IMR-90 (cell line): Measurements from ENCODE around the gene HOXD3. TPM values are rescaled to one million over a fixed set of nuclear protein-coding genes. Genes with fewer than 3 reads are reported as not detected.
A peak's percentile ranks its signal among the peaks of the same experiment; 100 is the strongest.

ENCODE experiments used
- ATAC-seq: fragments of 200-7000 bp; cut with Tn5 transposase; 2 replicates; pipeline ENCODE4 v1.9.1; 2020; ENCODE audit warnings: low read depth, mild to moderate bottlenecking, moderate library complexity
- BruUV-seq: library from RNA; stranded (reverse); fragments of 400-500 nt; replicated peaks from 2 replicates; lab custom pipeline; 2021; lab: Mats Ljungman, UMichigan
- CTCF ChIA-PET: fragments of 300-600 bp; formaldehyde crosslinking; extraction: SDS; loops from one replicate; lab custom pipeline; 2021; ENCODE audit warnings: antibody characterized with exemption; lab: Yijun Ruan, JAX
- POLR2A ChIA-PET: fragments of 300-600 bp; sonication (Branson Sonifier 250); formaldehyde crosslinking; loops from one replicate; lab custom pipeline; 2022; ENCODE audit warnings: antibody characterized with exemption; ENCODE audit not compliant: unreplicated experiment; lab: Charles Lee
- DNase-seq: peaks from one replicate; pipeline ENCODE4 v3.0.0; 2013
- H2AFZ ChIP-seq: replicated peaks from 2 replicates; pipeline ENCODE3; 2013; ENCODE audit warnings: low read length, mild to moderate bottlenecking; ENCODE audit not compliant: poor library complexity
- H2AK5ac ChIP-seq: 2 replicates; pipeline ENCODE4 v1.6.1; 2013; ENCODE audit warnings: low read depth, low read length, inconsistent platforms
- H2AK9ac ChIP-seq: replicated peaks from 2 replicates; pipeline ENCODE3; 2013; ENCODE audit warnings: mild to moderate bottlenecking, low read depth, low read length, moderate library complexity; ENCODE audit not compliant: poor library complexity
- H2BK120ac ChIP-seq: 2 replicates; pipeline ENCODE4 v1.6.1; 2013; ENCODE audit warnings: low read depth, low read length, inconsistent platforms
- H2BK15ac ChIP-seq: 3 replicates; pipeline ENCODE4 v1.6.1; 2013; ENCODE audit warnings: low read depth, low read length, inconsistent platforms
- H2BK20ac ChIP-seq: 2 replicates; pipeline ENCODE4 v1.6.1; 2013; ENCODE audit warnings: low read depth, mild to moderate bottlenecking, inconsistent platforms, low read length, moderate library complexity
- H2BK5ac ChIP-seq: 2 replicates; pipeline ENCODE4 v1.6.1; 2013; ENCODE audit warnings: mild to moderate bottlenecking, low read depth, low read length, inconsistent platforms; ENCODE audit not compliant: poor library complexity, severe bottlenecking
- H3K14ac ChIP-seq: replicated peaks from 2 replicates; pipeline ENCODE4 v1.6.1; 2013; ENCODE audit warnings: low read depth, low read length, inconsistent platforms
- H3K18ac ChIP-seq: 2 replicates; pipeline ENCODE4 v1.6.1; 2013; ENCODE audit warnings: low read depth, low read length, control low read depth
- H3K23ac ChIP-seq: 2 replicates; pipeline ENCODE4 v1.6.1; 2013; ENCODE audit warnings: low read depth, low read length, inconsistent platforms
- H3K27ac ChIP-seq: 2 replicates; pipeline ENCODE4 v1.5.1; 2013; ENCODE audit warnings: mild to moderate bottlenecking, control low read depth, low read length; ENCODE audit not compliant: insufficient read depth
- H3K27me3 ChIP-seq: 2 replicates; pipeline ENCODE4 v1.6.1; 2013; ENCODE audit warnings: low read length; ENCODE audit not compliant: control insufficient read depth, insufficient read depth
- H3K36me3 ChIP-seq: 2 replicates; pipeline ENCODE4 v1.6.1; 2013; ENCODE audit warnings: low read length, mixed read lengths; ENCODE audit not compliant: control insufficient read depth, insufficient read depth
- H3K4ac ChIP-seq: 2 replicates; pipeline ENCODE4 v1.6.1; 2013; ENCODE audit warnings: low read depth, low read length, inconsistent platforms
- H3K4me1 ChIP-seq: 2 replicates; pipeline ENCODE4 v1.6.1; 2013; ENCODE audit warnings: low read length, mixed read lengths; ENCODE audit not compliant: control insufficient read depth, insufficient read depth
- H3K4me2 ChIP-seq: 2 replicates; pipeline ENCODE4 v1.6.1; 2013; ENCODE audit warnings: low read depth, mild to moderate bottlenecking, control low read depth, low read length, moderate library complexity
- H3K4me3 ChIP-seq: 2 replicates; pipeline ENCODE4 v1.5.1; 2013; ENCODE audit warnings: low read depth, mild to moderate bottlenecking, control low read depth, low read length, moderate library complexity; ENCODE audit not compliant: insufficient read depth
- H3K56ac ChIP-seq: 2 replicates; pipeline ENCODE4 v1.6.1; 2013; ENCODE audit warnings: low read length, inconsistent platforms; ENCODE audit not compliant: insufficient read depth; ENCODE audit errors: extremely low read depth
- H3K79me1 ChIP-seq, 2 experiments: 2 replicates each; pipeline ENCODE4 v1.6.1; 2013; ENCODE audit warnings: low read length in 2 of 2, inconsistent platforms in 1 of 2, low read depth in 1 of 2
- H3K9ac ChIP-seq: 2 replicates; pipeline ENCODE4 v1.6.1; 2013; ENCODE audit warnings: low read depth, low read length, control low read depth
- H3K9me1 ChIP-seq: 2 replicates; pipeline ENCODE4 v1.6.1; 2013; ENCODE audit warnings: low read length, inconsistent platforms; ENCODE audit not compliant: insufficient read depth
- H3K9me3 ChIP-seq: 2 replicates; pipeline ENCODE4 v1.6.1; 2013; ENCODE audit warnings: low read length; ENCODE audit not compliant: control insufficient read depth, insufficient read depth
- H4K20me1 ChIP-seq: 2 replicates; pipeline ENCODE4 v1.6.1; 2013; ENCODE audit warnings: low read length, inconsistent platforms; ENCODE audit not compliant: insufficient read depth
- H4K5ac ChIP-seq: 2 replicates; pipeline ENCODE4 v1.6.1; 2013; ENCODE audit warnings: mild to moderate bottlenecking, low read depth, low read length, control low read depth
- H4K8ac ChIP-seq, 2 experiments: 2 replicates each; pipeline ENCODE4 v1.6.1; 2013; ENCODE audit warnings: low read depth in 2 of 2, low read length in 2 of 2, control low read depth in 1 of 2, inconsistent platforms in 1 of 2
- H4K91ac ChIP-seq: 2 replicates; pipeline ENCODE4 v1.6.1; 2013; ENCODE audit warnings: low read depth, low read length, inconsistent platforms; ENCODE audit not compliant: insufficient read depth
- MXI1 ChIP-seq: IDR thresholded peaks from 2 replicates; pipeline ENCODE4 v1.6.1; 2012; ENCODE audit warnings: low read depth, mild to moderate bottlenecking, low read length, moderate library complexity, borderline replicate concordance
- WGBS, 2 experiments: methylation state at CpG; one replicate each; pipeline versions ENCODE4 v1.1.5 to v1.1.7; 2013; ENCODE audit warnings: missing lambda C conversion rate in 2 of 2; ENCODE audit not compliant: insufficient read length in 1 of 2; ENCODE audit errors: extremely low coverage in 2 of 2; 5-methylcytosine and 5-hydroxymethylcytosine counted together
- dilution Hi-C: fragments of 300-500 bp; cut with HindIII; formaldehyde crosslinking; loops from one replicate; pipeline ENCODE4 v1.14.3; 2018; ENCODE audit warnings: low sequenced_read_pairs; ENCODE audit not compliant: unreplicated experiment
- in situ Hi-C: fragments of 300-500 bp; cut with MboI; formaldehyde crosslinking; loops from 3 replicates; pipeline ENCODE4 v1.14.3; 2019; ENCODE audit warnings: low sequenced_read_pairs, inconsistent platforms, mixed read lengths
- intact Hi-C: fragments of 100-400 bp; cut with micrococcal nuclease; formaldehyde crosslinking; loops from 2 replicates; pipeline ENCODE4 v1.10.0; 2022
- polyA plus RNA-seq, 3 experiments: library from polyadenylated mRNA; depleted of rRNA; stranded (reverse); fragments of >200 nt; gene quantifications; 2 replicates each; pipeline ENCODE4 v1.2.3, GENCODE V29; 2012; ENCODE audit warnings: low replicate concordance in 1 of 3
- total RNA-seq: library from RNA; depleted of rRNA; stranded (reverse); fragments of >200 nt; gene quantifications from 2 replicates; pipeline ENCODE4 v1.2.3, GENCODE V29; 2012

Gene HOXD3
- total and polyA plus RNA-seq, 2 of the 4 experiments (the other 2 are of a cell fraction), result not detected

- Histone ChIP-seq H3K27ac (no peak overlapping the region), H4K20me1 (no peaks in the 10 kb centered on the region), H2AK9ac (no peak overlapping the region), H4K5ac (no peak overlapping the region), H3K23ac (no peak overlapping the region), H3K4me2 (peak overlapping the region; percentile 91), H2BK5ac (no peak overlapping the region), H3K4me3 (peak overlapping the region; percentile 50), H3K4me1 (peaks cover 2% of the 10 kb centered on the region; the same call in 1 of the 2 replicates), H3K27me3 (peaks cover 55% of the 10 kb centered on the region), H3K36me3 (no peaks in the 10 kb centered on the region), H2AK5ac (no peak overlapping the region), H4K91ac (no peak overlapping the region), H2BK20ac (no peak overlapping the region), H3K4ac (no peak overlapping the region), H2AFZ (peak overlapping the region; percentile 69), H2BK15ac (no peak overlapping the region), H3K18ac (no peak overlapping the region), H3K79me1 (no peaks in the 10 kb centered on the region), H2BK120ac (no peak overlapping the region), H3K14ac (no peak overlapping the region), H3K9ac (no peak overlapping the region), H3K56ac (no peak overlapping the region), H3K9me3 (peaks cover 11% of the 10 kb centered on the region), H4K8ac (no peak overlapping the region), H3K9me1 (no peaks in the 10 kb centered on the region)
- in situ Hi-C loops, result no loop called here
- WGBS, 2 experiments, result 0% methylated on average over 2 of the region's 13 CpGs; no CpG with 5 or more reads in 1 of the 2 experiments
- no peak for TF ChIP-seq MXI1
- no TSS peak for BruUV-seq
- ATAC-seq (no peak), DNase-seq (no peak)
- POLR2A ChIA-PET, result no interaction called here
- intact Hi-C loops, result no loop called here
- dilution Hi-C loops, result no loop called here
- CTCF ChIA-PET, result interaction anchor here (1.0 kb wide), 1 partner anchor 11 kb away, joined by 3 read pairs; no protein-coding TSS in a partner anchor
Measured at GRCh38 chr2:176187200-176187898, 30.2 kb downstream of the HOXD3 start.
